DND-41 (cell line): ENCODE measurements around the gene GRIA1.

ENCODE experiments used
- CTCF ChIP-seq: IDR thresholded peaks from 2 replicates; pipeline ENCODE4 v1.5.1; 2012; ENCODE audit warnings: borderline replicate concordance, low read length, moderate library complexity, mild to moderate bottlenecking; ENCODE audit not compliant: poor library complexity, severe bottlenecking; ENCODE audit errors: extremely low read depth
- EZH2 ChIP-seq: IDR thresholded peaks from 3 replicates; pipeline ENCODE4 v1.6.1; 2012; ENCODE audit warnings: borderline replicate concordance, low read depth, mild to moderate bottlenecking, moderate library complexity, low read length, inconsistent platforms; ENCODE audit not compliant: severe bottlenecking

- TF ChIP-seq EZH2 (no peak), CTCF (no peak)
Measured at GRCh38 chr5:153640293-153640692, 149.8 kb downstream of the GRIA1 start.
